ENCODE data around the gene NEUROD6.

The NEUROD6 gene

GRCh38 chr7:31333291-31333690 is 7.2 kb downstream of the NEUROD6 start:
- no peak for DNase-seq (ENCODE audit: low read depth)

GRCh38 chr7:31327071-31327470 is 13.5 kb downstream of the NEUROD6 start:
- no peak for DNase-seq (ENCODE audit: low read depth)

- DNase-seq (ENCODE audit: low read depth), result no peak
These were observed 14.1 kb downstream of the NEUROD6 start for GRCh38 chr7:31326416-31326815.

GRCh38 chr7:31323101-31323500 is 17.4 kb downstream of the NEUROD6 start:
- DNase-seq (ENCODE audit: low read depth), result no peak

- no peak for DNase-seq (ENCODE audit: low read depth)
These were observed 19.9 kb downstream of the NEUROD6 start for GRCh38 chr7:31320675-31321074.

- DNase-seq (ENCODE audit: low read depth), result no peak
These were observed 22.2 kb downstream of the NEUROD6 start for GRCh38 chr7:31318313-31318712.

GRCh38 chr7:31316876-31317275 is 23.6 kb downstream of the NEUROD6 start:
- DNase-seq (ENCODE audit: low read depth), result no peak

- DNase-seq (ENCODE audit: low read depth), result no peak
These were observed 24.8 kb downstream of the NEUROD6 start for GRCh38 chr7:31315758-31316157.

GRCh38 chr7:31314781-31315180 is 25.7 kb downstream of the NEUROD6 start:
- DNase-seq (ENCODE audit: low read depth), result no peak

GRCh38 chr7:31312889-31313288 is 27.6 kb downstream of the NEUROD6 start:
- DNase-seq (ENCODE audit: low read depth), result no peak

GRCh38 chr7:31311552-31311951 is 29.0 kb downstream of the NEUROD6 start:
- no peak for DNase-seq (ENCODE audit: low read depth)

GRCh38 chr7:31310321-31310935 is 30.1 kb downstream of the NEUROD6 start:
- DNase-seq (ENCODE audit: low read depth), result no peak

- no peak for DNase-seq (ENCODE audit: low read depth)
These were observed 31.1 kb downstream of the NEUROD6 start for GRCh38 chr7:31309407-31309806.

- DNase-seq (ENCODE audit: low read depth), result no peak
These were observed 31.9 kb downstream of the NEUROD6 start for GRCh38 chr7:31308652-31309051.

GRCh38 chr7:31307972-31308371 is 32.6 kb downstream of the NEUROD6 start:
- DNase-seq (ENCODE audit: low read depth), result no peak

GRCh38 chr7:31305260-31305659 is 35.3 kb downstream of the NEUROD6 start:
- no peak for DNase-seq (ENCODE audit: low read depth)

GRCh38 chr7:31304446-31304845 is 36.1 kb downstream of the NEUROD6 start:
- DNase-seq (ENCODE audit: low read depth), result no peak

- no peak for DNase-seq (ENCODE audit: low read depth)
These were observed 38.2 kb downstream of the NEUROD6 start for GRCh38 chr7:31302356-31302755.

- DNase-seq (ENCODE audit: low read depth), result no peak
These were observed 41.2 kb downstream of the NEUROD6 start for GRCh38 chr7:31299336-31299735.

- no peak for DNase-seq (ENCODE audit: low read depth)
These were observed 49.9 kb downstream of the NEUROD6 start for GRCh38 chr7:31290601-31291000.
